Measurements from ENCODE around the gene GNG2. TPM values are rescaled to one million over a fixed set of nuclear protein-coding genes. Genes with fewer than 3 reads are reported as not detected.

GNG2 gene
- total and polyA plus RNA-seq, 5 donors: 6.7 to 18.2 (median 14.3) TPM

DNA sequence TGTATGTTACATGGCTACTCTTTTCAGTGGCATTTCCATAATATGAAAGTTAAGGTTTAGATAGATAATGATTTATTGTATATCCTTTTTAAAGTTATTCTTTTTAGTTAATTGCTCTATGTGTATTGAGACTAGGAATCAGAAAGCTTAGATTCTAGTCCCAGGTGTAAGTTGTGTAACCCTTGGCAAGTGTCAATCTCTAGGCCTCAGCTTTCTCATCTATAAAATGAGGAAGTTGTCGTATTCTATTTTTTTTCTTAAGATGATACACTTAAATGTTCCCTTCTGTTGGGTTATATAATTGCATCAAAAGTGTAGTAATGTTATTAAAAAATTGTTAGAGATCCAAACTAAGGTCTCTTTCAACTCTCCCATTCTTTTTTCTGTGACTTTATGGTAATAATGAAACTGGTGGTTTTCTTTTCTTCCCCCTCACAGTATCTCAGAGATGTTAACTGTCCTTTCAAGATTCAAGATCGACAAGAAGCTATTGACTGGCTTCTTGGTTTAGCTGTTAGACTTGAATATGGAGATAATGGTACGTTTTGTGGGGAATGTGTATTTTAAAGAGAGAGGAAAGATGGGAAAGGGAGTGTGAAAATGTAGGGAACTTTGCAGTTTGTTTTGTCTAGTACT, 133.0 kb downstream of the GNG2 start:
- WGBS: 67% methylated on average over 3 of the region's 3 CpGs
- Histone ChIP-seq H3K27ac (ENCODE audit: low read length) (no peak overlapping the region), H3K4me3 (ENCODE audit: low read length) (no peak overlapping the region), H3K9me3 (ENCODE audit: control insufficient read depth, low read length) (no peaks in the 10 kb centered on the region), H3K27me3 (ENCODE audit: control insufficient read depth, insufficient read depth) (no peaks in the 10 kb centered on the region), H3K4me1 (ENCODE audit: control insufficient read depth, insufficient read depth, low read length) (no peaks in the 10 kb centered on the region)
- DNase-seq (no peak), ATAC-seq (no peak)
- intact Hi-C loops (cut with DNase I): no loop called here

- H3K27me3 ChIP-seq (ENCODE audit: control insufficient read depth, insufficient read depth): no peaks in the 10 kb centered on the region
- DNase-seq: no peak
- intact Hi-C loops (cut with DNase I): loop anchor here (2.0 to 5.0 kb wide), 3 partner anchors 76 to 137 kb away; no protein-coding TSS in a partner anchor
- 38% methylated on average over 4 of the region's 4 CpGs for WGBS
- no peaks in the 10 kb centered on the region for H3K9me3 ChIP-seq (ENCODE audit: control insufficient read depth, low read length)
- H3K4me1 ChIP-seq (ENCODE audit: control insufficient read depth, insufficient read depth, low read length): no peaks in the 10 kb centered on the region
- no peak overlapping the region for H3K27ac ChIP-seq (ENCODE audit: low read length)
- ATAC-seq: no peak
- H3K4me3 ChIP-seq (ENCODE audit: low read length): no peak overlapping the region
Observed at GRCh38 chr14:51996148-51996746, 135.8 kb downstream of the GNG2 start.

DNA sequence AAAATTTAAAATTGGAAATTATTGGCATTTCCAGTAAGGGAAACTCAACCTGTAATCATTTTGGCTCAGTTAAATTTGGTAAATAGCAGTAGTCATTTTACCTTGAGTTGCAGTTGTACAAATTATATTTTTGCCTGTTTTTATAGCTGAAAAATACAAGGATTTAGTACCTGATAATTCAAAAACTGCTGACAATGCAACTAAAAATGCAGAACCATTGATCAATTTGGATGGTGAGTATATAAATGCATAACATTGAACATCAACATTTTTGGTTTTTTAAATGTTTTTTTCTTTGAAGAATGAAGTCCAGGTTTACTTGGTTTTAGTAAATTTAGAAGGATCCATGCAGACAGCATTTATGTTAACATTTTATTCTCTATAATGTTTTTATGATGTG, 137.9 kb downstream of the GNG2 start:
- no peak for ATAC-seq
- DNase-seq: no peak
- H3K27me3 ChIP-seq (ENCODE audit: control insufficient read depth, insufficient read depth): no peaks in the 10 kb centered on the region
- H3K4me1 ChIP-seq (ENCODE audit: control insufficient read depth, insufficient read depth, low read length): peaks cover 4% of the 10 kb centered on the region
- no peak overlapping the region for H3K27ac ChIP-seq (ENCODE audit: low read length)
- no peaks in the 10 kb centered on the region for H3K9me3 ChIP-seq (ENCODE audit: control insufficient read depth, low read length)
- H3K4me3 ChIP-seq (ENCODE audit: low read length): no peak overlapping the region
- intact Hi-C loops (cut with DNase I): loop anchor here in 3 of 4 donors (5.0 kb wide), 2 partner anchors 74 to 134 kb away; no protein-coding TSS in a partner anchor

DNA sequence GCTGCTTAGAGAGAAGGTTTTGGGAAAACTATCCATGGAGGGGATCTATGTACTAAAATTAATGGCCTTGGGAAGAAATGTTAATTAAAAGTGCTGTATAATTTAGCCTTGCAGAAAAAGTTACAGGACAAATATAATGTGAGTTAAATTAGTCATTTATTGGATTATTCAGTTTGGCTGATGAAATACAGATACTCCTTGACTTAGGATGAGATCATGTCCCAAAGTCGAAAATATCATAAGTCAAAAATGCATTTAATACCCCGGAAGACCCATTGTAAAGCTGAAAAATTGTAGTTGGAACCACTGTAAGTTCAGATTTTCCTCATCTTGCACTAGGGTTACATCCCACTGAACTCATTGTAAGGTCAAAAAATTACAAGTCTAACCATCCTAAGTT, 138.7 kb downstream of the GNG2 start:
- H3K4me1 ChIP-seq (ENCODE audit: control insufficient read depth, insufficient read depth, low read length): peaks cover 6% of the 10 kb centered on the region
- H3K27ac ChIP-seq (ENCODE audit: low read length): no peak overlapping the region
- WGBS: 48% methylated on average over 2 of the region's 2 CpGs
- H3K27me3 ChIP-seq (ENCODE audit: control insufficient read depth, insufficient read depth): no peaks in the 10 kb centered on the region
- ATAC-seq (no peak), DNase-seq (no peak)
- intact Hi-C loops (cut with DNase I): loop anchor here in 3 of 4 donors (5.0 kb wide), 2 partner anchors 73 to 133 kb away; no protein-coding TSS in a partner anchor
- no peaks in the 10 kb centered on the region for H3K9me3 ChIP-seq (ENCODE audit: control insufficient read depth, low read length)
- no peak overlapping the region for H3K4me3 ChIP-seq (ENCODE audit: low read length)

- H3K27me3 ChIP-seq (ENCODE audit: control insufficient read depth, insufficient read depth): no peaks in the 10 kb centered on the region
- H3K4me1 ChIP-seq (ENCODE audit: control insufficient read depth, insufficient read depth, low read length): peaks cover 6% of the 10 kb centered on the region
- intact Hi-C loops (cut with DNase I): loop anchor here in 1 of 4 donors (5.0 kb wide), 1 partner anchor 132 kb away; no protein-coding TSS in a partner anchor
- no peaks in the 10 kb centered on the region for H3K9me3 ChIP-seq (ENCODE audit: control insufficient read depth, low read length)
- ATAC-seq (no peak), DNase-seq (no peak)
- 57% methylated on average over 3 of the region's 3 CpGs for WGBS
- no peak overlapping the region for H3K27ac ChIP-seq (ENCODE audit: low read length)
- H3K4me3 ChIP-seq (ENCODE audit: low read length): no peak overlapping the region
Observed at GRCh38 chr14:52000019-52000582, 139.7 kb downstream of the GNG2 start.

GRCh38 chr14:52000696-52001095, 140.3 kb downstream of the GNG2 start:
- Histone ChIP-seq H3K27ac (ENCODE audit: low read length) (no peak overlapping the region), H3K4me3 (ENCODE audit: low read length) (no peak overlapping the region), H3K4me1 (ENCODE audit: control insufficient read depth, insufficient read depth, low read length) (peaks cover 8% of the 10 kb centered on the region), H3K27me3 (ENCODE audit: control insufficient read depth, insufficient read depth) (no peaks in the 10 kb centered on the region), H3K9me3 (ENCODE audit: control insufficient read depth, low read length) (no peaks in the 10 kb centered on the region)
- ATAC-seq: no peak
- intact Hi-C loops (cut with DNase I): loop anchor here in 1 of 4 donors (5.0 kb wide), 1 partner anchor 132 kb away; no protein-coding TSS in a partner anchor
- no peak for DNase-seq
- 53% methylated on average over 3 of the region's 3 CpGs for whole genome bisulfite sequencing

DNA sequence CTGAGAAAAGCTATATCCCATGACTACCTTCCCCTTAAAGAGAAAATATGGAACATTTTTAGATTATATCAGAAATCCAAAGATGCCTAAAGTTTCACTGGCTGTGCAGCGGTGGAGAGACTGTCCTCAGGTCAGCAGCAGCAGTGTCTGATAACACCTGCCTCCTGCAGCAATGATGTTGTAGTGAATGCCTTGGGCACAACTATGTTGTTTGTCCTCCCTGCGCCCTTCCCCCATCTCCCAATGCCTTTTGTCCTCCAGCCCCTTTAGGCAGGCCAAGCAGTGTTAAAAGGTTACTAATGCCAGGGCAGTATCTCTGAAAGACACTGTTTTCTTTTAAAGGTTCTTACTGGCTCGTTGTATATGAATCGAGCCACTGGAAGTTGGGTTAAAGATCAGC, 142.1 kb downstream of the GNG2 start:
- WGBS: 72% methylated on average over 4 of the region's 4 CpGs
- no peak for DNase-seq
- intact Hi-C loops (cut with DNase I): loop anchor here in 1 of 4 donors (5.0 kb wide), 1 partner anchor 130 kb away; no protein-coding TSS in a partner anchor
- no peaks in the 10 kb centered on the region for H3K9me3 ChIP-seq (ENCODE audit: control insufficient read depth, low read length)
- H3K4me3 ChIP-seq (ENCODE audit: low read length): no peak overlapping the region
- peaks cover 8% of the 10 kb centered on the region for H3K4me1 ChIP-seq (ENCODE audit: control insufficient read depth, insufficient read depth, low read length)
- H3K27ac ChIP-seq (ENCODE audit: low read length): no peak overlapping the region
- no peaks in the 10 kb centered on the region for H3K27me3 ChIP-seq (ENCODE audit: control insufficient read depth, insufficient read depth)
- peak in 1 of 2 donors; percentile 42 for ATAC-seq

DNA sequence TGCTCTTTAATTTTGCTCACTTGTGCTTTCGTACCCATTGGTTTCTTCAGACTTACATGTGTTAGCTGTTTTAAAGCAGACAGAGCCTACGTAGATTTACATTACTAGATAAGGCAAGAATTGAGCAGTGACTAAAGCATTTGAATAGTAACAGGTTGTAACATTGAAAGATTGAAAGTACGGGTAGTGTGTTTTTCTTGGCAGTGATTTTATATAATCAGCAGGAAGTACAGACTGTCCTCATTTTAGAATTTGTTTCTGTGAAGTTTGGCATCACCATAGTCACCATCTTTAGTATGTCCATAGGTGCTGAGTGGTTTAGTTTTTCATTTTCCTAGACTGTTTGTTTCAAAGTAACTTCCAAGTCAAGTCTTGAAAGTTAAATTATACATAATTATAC, 142.9 kb downstream of the GNG2 start:
- DNase-seq: no peak
- WGBS: 26% methylated on average over 3 of the region's 3 CpGs
- intact Hi-C loops (cut with DNase I): loop anchor here in 1 of 4 donors (5.0 kb wide), 1 partner anchor 129 kb away; no protein-coding TSS in a partner anchor

GRCh38 chr14:52005625-52006024, 145.2 kb downstream of the GNG2 start:
- WGBS: 60% methylated on average over 2 of the region's 2 CpGs
- no peak overlapping the region for H3K27ac ChIP-seq (ENCODE audit: low read length)
- intact Hi-C loops (cut with DNase I): loop anchor here in 1 of 4 donors (5.0 kb wide), 1 partner anchor 62 kb away; the partner anchor contains the start of gene NID2
- peaks cover 8% of the 10 kb centered on the region for H3K4me1 ChIP-seq (ENCODE audit: control insufficient read depth, insufficient read depth, low read length)
- no peaks in the 10 kb centered on the region for H3K27me3 ChIP-seq (ENCODE audit: control insufficient read depth, insufficient read depth)
- ATAC-seq (no peak), DNase-seq (no peak)
- H3K4me3 ChIP-seq (ENCODE audit: low read length): no peak overlapping the region
- H3K9me3 ChIP-seq (ENCODE audit: control insufficient read depth, low read length): no peaks in the 10 kb centered on the region

More for the DNA sequence above, 142.9 kb downstream of the GNG2 start:
- Histone ChIP-seq H3K4me1 (ENCODE audit: control insufficient read depth, insufficient read depth, low read length) (peaks cover 8% of the 10 kb centered on the region), H3K27ac (ENCODE audit: low read length) (no peak overlapping the region), H3K27me3 (ENCODE audit: control insufficient read depth, insufficient read depth) (no peaks in the 10 kb centered on the region), H3K4me3 (ENCODE audit: low read length) (no peak overlapping the region), H3K9me3 (ENCODE audit: control insufficient read depth, low read length) (no peaks in the 10 kb centered on the region)
- peak; percentile 85 to 86 for ATAC-seq

GRCh38 chr14:52006361-52006760, 145.9 kb downstream of the GNG2 start:
- H3K9me3 ChIP-seq (ENCODE audit: control insufficient read depth, low read length): no peaks in the 10 kb centered on the region
- intact Hi-C loops (cut with DNase I): loop anchor here in 1 of 4 donors (5.0 kb wide), 1 partner anchor 61 kb away; the partner anchor contains the start of gene NID2
- ATAC-seq (no peak), DNase-seq (no peak)
- peak overlapping the region; percentile 31 for H3K27ac ChIP-seq (ENCODE audit: low read length)
- 79% methylated on average over 3 of the region's 3 CpGs for WGBS
- no peaks in the 10 kb centered on the region for H3K27me3 ChIP-seq (ENCODE audit: control insufficient read depth, insufficient read depth)
- H3K4me3 ChIP-seq (ENCODE audit: low read length): no peak overlapping the region
- H3K4me1 ChIP-seq (ENCODE audit: control insufficient read depth, insufficient read depth, low read length): peaks cover 8% of the 10 kb centered on the region

- no peak overlapping the region for H3K4me3 ChIP-seq (ENCODE audit: low read length)
- DNase-seq (no peak), ATAC-seq (no peak)
- H3K4me1 ChIP-seq (ENCODE audit: control insufficient read depth, insufficient read depth, low read length): peaks cover 9% of the 10 kb centered on the region
- WGBS: 90% methylated on average over 1 of the region's 1 CpG
- no peak overlapping the region for H3K27ac ChIP-seq (ENCODE audit: low read length)
- intact Hi-C loops (cut with DNase I): loop anchor here in 1 of 4 donors (5.0 kb wide), 1 partner anchor 60 kb away; the partner anchor contains the start of gene NID2
- no peaks in the 10 kb centered on the region for H3K9me3 ChIP-seq (ENCODE audit: control insufficient read depth, low read length)
- no peaks in the 10 kb centered on the region for H3K27me3 ChIP-seq (ENCODE audit: control insufficient read depth, insufficient read depth)
Observed at GRCh38 chr14:52007211-52007610, 146.8 kb downstream of the GNG2 start.

All from right cardiac atrium (tissue), 5 donors.